HepG2 (cell line): Measurements from ENCODE around the gene RAPGEFL1. TPM values are rescaled to one million over a fixed set of nuclear protein-coding genes. Genes with fewer than 3 reads are reported as not detected.

Source experiments
- ATF2 ChIP-seq: sonication (generic); formaldehyde crosslinking; IDR thresholded peaks from 2 replicates; pipeline ENCODE4 v1.4.0; 2020; ENCODE audit warnings: missing genetic modification reagents
- ZBTB40 ChIP-seq, 2 experiments: fragments of 450-650 bp in 1 of 2; sonication (generic) in 1 of 2; formaldehyde crosslinking in 1 of 2; IDR thresholded peaks; 2 replicates each; pipeline versions ENCODE4 v1.6.1 to v1.8.0; 2016 to 2022; ENCODE audit warnings: antibody characterized with exemption in 1 of 2, mild to moderate bottlenecking in 1 of 2, missing genetic modification reagents in 1 of 2
- ZBTB49 ChIP-seq: sonication (generic); formaldehyde crosslinking; IDR thresholded peaks from 2 replicates; pipeline ENCODE4 v1.4.0; 2020; ENCODE audit warnings: missing genetic modification reagents, borderline replicate concordance
- ZFY ChIP-seq: sonication (generic); formaldehyde crosslinking; IDR thresholded peaks from 2 replicates; pipeline ENCODE4 v1.4.0; 2020; ENCODE audit warnings: missing genetic modification reagents
- ZNF256 ChIP-seq: sonication (generic); formaldehyde crosslinking; conservative IDR thresholded peaks from 2 replicates; pipeline ENCODE4 v1.4.0; 2020; ENCODE audit warnings: missing genetic modification reagents
- ZNF343 ChIP-seq: sonication (generic); formaldehyde crosslinking; IDR thresholded peaks from 2 replicates; pipeline ENCODE4 v1.4.0; 2020; ENCODE audit warnings: mild to moderate bottlenecking, missing genetic modification reagents
- polyA plus RNA-seq, 8 experiments: library from polyadenylated mRNA; depleted of rRNA in 3 of 8; stranded (reverse) in 7 of 8; unstranded in 1 of 8; fragments of >200 nt; fragmentation: Illumina TruSeq in 4 of 8; extraction: Trizol in 4 of 8; gene quantifications; 2 replicates each; pipeline versions ENCODE4 v1.2.1 to v1.2.3, GENCODE V29; 2011 to 2016; ENCODE audit warnings: low read depth in 4 of 8, missing spikeins in 1 of 8, mixed read lengths in 1 of 8; ENCODE audit not compliant: insufficient read depth in 1 of 8
- total RNA-seq, 5 experiments: library from RNA; depleted of rRNA; stranded (reverse); fragments of >200 nt; fragmentation: Illumina TruSeq; extraction: Trizol; gene quantifications; 2 replicates each; pipeline ENCODE4 v1.2.3, GENCODE V29; 2016; ENCODE audit warnings: low read depth in 1 of 5

The RAPGEFL1 gene
- total and polyA plus RNA-seq, 2 of the 13 experiments (the other 11 are each of a cell fraction or from before 2014, with no cell fraction given): 4.5 to 7.8 TPM

GRCh38 chr17:40173091-40173777 lies 4.0 kb upstream of the RAPGEFL1 start (continued):
- TF ChIP-seq ZFY (CRISPR knock-in tag): peak; percentile 33; the same call in 1 of the 2 replicates
- TF ChIP-seq ZBTB40 (IDR thresholded peaks at IDR 0.05): no peak
- TF ChIP-seq ZBTB40 (CRISPR knock-in tag; IDR thresholded peaks at IDR 0.05): no peak
- TF ChIP-seq ZNF256 (CRISPR knock-in tag): no peak
- no peak for TF ChIP-seq ZNF343 (CRISPR knock-in tag)
- TF ChIP-seq ATF2: peak; percentile 43; the same call in 1 of the 2 replicates
- TF ChIP-seq ZBTB49: no peak
